ENCODE measurements around the gene DOCK8.

GRCh38 chr9:389758-390157 is 175.1 kb downstream of the DOCK8 start:
- TF ChIP-seq CTCF (IDR thresholded peaks at IDR 0.05) (no peak), POLR2AphosphoS5 (IDR thresholded peaks at IDR 0.05) (no peak), POLR2A (IDR thresholded peaks at IDR 0.05) (no peak), EP300 (IDR thresholded peaks at IDR 0.05) (no peak)
